ENCODE data around the gene RBM43.

DNA sequence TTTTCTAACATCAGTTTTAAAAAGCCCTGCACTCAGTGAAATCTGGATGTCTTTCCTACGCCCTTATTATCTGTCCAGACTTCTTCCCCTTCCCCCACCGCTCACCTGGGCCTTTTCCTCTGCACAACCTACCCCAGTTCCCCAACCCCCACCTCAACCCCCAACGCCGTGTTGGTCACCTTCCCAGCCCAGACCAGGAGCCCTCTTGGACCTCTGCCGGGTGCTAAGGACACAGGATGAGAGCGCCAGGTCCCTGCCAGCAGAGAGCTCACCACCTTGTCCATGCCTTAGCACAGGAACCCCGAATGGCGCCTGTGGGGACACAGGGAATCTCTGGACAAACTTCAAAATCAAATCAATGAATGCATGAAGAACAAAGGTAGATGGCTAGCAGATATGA lies 966 bp upstream of the RBM43 start:
- TF ChIP-seq, protein P1, sequence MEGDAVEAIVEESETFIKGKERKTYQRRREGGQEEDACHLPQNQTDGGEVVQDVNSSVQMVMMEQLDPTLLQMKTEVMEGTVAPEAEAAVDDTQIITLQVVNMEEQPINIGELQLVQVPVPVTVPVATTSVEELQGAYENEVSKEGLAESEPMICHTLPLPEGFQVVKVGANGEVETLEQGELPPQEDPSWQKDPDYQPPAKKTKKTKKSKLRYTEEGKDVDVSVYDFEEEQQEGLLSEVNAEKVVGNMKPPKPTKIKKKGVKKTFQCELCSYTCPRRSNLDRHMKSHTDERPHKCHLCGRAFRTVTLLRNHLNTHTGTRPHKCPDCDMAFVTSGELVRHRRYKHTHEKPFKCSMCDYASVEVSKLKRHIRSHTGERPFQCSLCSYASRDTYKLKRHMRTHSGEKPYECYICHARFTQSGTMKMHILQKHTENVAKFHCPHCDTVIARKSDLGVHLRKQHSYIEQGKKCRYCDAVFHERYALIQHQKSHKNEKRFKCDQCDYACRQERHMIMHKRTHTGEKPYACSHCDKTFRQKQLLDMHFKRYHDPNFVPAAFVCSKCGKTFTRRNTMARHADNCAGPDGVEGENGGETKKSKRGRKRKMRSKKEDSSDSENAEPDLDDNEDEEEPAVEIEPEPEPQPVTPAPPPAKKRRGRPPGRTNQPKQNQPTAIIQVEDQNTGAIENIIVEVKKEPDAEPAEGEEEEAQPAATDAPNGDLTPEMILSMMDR (IDR thresholded peaks at IDR 0.05) = no peak
- no peak for TF ChIP-seq KDM1A (IDR thresholded peaks at IDR 0.05; ENCODE audit: low read depth)
- TF ChIP-seq, protein P2, sequence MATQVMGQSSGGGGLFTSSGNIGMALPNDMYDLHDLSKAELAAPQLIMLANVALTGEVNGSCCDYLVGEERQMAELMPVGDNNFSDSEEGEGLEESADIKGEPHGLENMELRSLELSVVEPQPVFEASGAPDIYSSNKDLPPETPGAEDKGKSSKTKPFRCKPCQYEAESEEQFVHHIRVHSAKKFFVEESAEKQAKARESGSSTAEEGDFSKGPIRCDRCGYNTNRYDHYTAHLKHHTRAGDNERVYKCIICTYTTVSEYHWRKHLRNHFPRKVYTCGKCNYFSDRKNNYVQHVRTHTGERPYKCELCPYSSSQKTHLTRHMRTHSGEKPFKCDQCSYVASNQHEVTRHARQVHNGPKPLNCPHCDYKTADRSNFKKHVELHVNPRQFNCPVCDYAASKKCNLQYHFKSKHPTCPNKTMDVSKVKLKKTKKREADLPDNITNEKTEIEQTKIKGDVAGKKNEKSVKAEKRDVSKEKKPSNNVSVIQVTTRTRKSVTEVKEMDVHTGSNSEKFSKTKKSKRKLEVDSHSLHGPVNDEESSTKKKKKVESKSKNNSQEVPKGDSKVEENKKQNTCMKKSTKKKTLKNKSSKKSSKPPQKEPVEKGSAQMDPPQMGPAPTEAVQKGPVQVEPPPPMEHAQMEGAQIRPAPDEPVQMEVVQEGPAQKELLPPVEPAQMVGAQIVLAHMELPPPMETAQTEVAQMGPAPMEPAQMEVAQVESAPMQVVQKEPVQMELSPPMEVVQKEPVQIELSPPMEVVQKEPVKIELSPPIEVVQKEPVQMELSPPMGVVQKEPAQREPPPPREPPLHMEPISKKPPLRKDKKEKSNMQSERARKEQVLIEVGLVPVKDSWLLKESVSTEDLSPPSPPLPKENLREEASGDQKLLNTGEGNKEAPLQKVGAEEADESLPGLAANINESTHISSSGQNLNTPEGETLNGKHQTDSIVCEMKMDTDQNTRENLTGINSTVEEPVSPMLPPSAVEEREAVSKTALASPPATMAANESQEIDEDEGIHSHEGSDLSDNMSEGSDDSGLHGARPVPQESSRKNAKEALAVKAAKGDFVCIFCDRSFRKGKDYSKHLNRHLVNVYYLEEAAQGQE (IDR thresholded peaks at IDR 0.05) = no peak
- no peak for TF ChIP-seq CEBPB (IDR thresholded peaks at IDR 0.05)

All from A549 (cell line).